Measurements from ENCODE around the gene RNF151.
A peak's percentile ranks its signal among the peaks of the same experiment; 100 is the strongest.

Gene RNF151

GRCh38 chr16:1978476-1979120 is 11.9 kb downstream of the RNF151 start:
- DNase-seq, result no peak

GRCh38 chr16:1979271-1980029 is 12.8 kb downstream of the RNF151 start:
- no peak for DNase-seq

GRCh38 chr16:1980030-1980769 is 13.5 kb downstream of the RNF151 start:
- peak; percentile 55 for DNase-seq

DNA sequence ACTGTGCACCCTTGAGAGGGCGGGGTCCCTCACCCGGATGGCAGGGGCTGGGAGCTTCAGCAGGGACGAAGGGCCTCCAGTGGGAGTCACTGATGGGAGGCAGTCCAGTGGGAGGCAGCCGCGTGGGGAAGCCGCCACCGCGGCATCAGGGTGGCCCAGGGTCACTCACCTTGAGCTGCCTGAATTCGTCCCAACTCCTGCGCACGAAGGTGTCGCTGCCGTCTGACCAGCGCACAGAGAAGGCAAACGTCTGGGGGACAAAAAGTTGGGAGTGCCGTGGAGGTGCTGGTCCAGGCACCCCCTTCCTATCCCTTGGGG is 14.1 kb downstream of the RNF151 start:
- no peak for DNase-seq

GRCh38 chr16:1981398-1981836 is 14.8 kb downstream of the RNF151 start, which contains the start of gene NOXO1:
NOXO1 (minus strand) TSS chr16:1981469; CDS start chr16:1981179, 290 bp downstream.
- DNase-seq, result no peak

- no peak for DNase-seq
These were observed 15.4 kb downstream of the RNF151 start for GRCh38 chr16:1982013-1982433.

DNA sequence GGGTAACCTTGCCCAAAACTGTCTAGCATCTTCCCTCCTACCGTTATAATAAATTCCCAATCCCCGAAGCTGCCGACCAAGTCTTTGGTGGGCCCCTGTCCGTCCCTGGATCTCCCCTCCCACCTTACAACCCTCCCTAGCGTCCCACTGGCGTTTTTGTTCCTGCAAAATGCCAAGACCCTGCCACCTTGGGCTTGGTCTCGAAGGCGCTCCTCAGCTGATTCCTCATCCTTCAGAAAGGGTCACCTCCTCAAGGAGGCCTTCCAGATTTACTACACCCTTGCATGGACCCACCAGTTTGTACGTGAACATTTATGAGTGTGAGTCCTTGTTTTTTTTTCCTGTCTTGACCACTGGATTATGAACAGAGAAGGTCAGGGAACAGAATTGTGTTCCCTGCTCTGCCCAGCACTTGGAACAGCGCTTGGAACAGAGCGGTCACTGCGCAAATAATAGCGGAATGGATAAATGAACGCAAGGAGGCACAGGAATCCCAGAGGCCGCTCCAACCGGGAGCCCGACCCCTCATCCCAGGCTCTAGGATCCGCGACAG is 16.4 kb downstream of the RNF151 start:
- DNase-seq, result no peak

DNA sequence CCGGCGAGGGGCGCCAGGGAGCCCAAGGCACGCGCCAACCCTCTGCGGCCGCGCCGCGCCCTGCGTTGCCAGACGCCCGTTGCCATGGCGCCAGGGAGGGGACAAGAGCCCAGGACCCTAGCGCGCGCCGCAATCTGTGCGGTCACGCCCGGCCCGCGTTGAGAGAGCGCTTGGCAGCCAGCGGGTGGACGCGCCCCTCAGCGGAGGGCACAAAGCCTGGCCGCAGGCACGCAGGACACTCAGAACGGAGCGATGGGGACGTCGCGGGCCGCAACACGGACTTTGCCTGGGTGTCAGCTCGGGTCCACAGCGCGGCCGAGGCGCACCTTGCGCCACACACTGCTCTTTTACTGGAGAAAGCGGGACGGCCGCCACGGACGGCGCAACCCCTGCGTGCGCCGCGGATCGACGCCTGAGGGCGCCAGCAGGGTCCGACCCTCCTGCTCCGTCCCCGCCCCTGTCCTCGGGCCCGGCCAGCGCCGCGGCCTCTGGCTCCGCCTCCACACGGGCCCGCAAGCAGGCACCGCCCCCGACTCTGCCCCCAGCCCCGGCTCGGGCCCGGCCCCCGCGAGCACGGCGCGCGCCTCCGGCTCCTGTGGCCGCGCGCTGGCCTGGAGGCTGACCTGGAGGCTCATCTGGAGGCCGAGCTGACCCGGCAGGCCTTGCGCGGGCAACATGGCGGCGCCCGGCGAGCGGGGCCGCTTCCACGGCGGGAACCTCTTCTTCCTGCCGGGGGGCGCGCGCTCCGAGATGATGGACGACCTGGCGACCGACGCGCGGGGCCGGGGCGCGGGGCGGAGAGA is 17.1 kb downstream of the RNF151 start, which contains the start of gene GFER:
Gene GFER (plus strand): TSS at position 650 of the 803 bp plus-strand sequence. CDS start 26 bp downstream, at position 676.
- peak; percentile 94 for DNase-seq

GRCh38 chr16:1984347-1985225 is 17.9 kb downstream of the RNF151 start:
- DNase-seq, result no peak

DNA sequence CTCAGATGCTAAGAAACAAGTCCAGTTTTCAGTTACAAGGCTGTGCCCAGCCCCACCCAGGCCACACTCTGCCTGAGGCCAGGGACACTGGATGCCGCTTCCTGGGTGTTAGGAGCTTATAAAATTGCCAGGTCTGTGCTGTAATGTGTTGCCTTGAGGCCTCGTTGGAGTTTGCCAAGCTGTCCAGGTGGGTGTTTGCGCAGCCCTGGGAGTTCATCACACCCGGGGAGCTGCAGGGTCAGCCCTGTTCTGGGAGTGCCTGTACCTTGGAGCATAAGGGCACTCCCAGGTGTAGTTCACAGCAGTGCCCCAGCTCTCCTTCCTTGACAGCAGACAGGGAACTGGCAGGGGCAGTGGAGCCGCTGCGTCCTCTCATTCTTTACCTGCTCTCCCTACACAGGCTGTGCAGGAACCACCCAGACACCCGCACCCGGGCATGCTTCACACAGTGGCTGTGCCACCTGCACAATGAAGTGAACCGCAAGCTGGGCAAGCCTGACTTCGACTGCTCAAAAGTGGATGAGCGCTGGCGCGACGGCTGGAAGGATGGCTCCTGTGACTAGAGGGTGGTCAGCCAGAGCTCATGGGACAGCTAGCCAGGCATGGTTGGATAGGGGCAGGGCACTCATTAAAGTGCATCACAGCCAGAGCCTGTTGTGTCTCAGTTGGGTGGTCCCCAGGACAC is 19.0 kb downstream of the RNF151 start:
- DNase-seq, result no peak

- DNase-seq, result no peak
These were observed 20.5 kb downstream of the RNF151 start for GRCh38 chr16:1987198-1987597.

DNA sequence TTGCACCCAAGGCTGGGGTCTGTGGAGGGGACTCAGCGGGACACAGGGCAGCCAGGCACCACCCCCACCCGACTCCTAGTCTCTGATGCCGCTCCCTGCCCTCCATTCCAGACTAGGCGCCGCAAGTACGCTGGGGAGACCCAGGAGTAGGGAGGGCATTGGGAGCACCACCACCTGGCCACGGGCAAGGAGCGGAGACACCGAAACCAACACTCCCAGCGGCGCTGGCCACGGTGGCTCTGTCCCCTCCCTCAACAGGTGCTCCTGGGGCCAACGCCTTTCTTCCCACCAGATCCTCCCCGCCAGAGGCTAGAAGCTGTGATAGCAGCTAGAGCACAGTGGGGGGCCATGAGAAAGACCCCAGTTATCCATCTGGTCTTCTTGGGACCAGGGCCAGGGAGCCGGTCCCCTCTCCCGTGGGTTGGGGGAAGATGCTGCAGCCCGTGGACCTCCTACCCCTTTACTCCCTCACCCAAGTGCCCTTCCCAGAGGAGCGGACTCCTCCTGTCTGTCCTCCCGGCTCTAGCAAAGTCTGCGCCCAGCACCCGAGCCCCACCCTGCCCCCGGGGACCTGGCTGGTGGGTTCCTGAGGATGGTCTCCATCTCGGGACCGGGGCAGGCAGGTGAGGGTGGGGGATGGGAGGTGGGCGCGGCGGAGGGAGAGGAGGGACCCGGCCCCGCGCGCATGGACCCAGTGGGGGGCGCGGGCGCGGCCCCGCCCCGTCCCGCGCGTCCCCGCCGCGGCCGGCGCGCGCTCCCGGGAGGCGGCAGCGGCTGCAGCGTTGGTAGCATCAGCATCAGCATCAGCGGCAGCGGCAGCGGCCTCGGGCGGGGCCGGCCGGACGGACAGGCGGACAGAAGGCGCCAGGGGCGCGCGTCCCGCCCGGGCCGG is 22.8 kb downstream of the RNF151 start, which contains the start of gene SYNGR3:
Gene SYNGR3 (plus strand): TSS at position 762 of the 892 bp plus-strand sequence. CDS start 133 bp downstream, outside the sequence.
- DNase-seq, result no peak

DNA sequence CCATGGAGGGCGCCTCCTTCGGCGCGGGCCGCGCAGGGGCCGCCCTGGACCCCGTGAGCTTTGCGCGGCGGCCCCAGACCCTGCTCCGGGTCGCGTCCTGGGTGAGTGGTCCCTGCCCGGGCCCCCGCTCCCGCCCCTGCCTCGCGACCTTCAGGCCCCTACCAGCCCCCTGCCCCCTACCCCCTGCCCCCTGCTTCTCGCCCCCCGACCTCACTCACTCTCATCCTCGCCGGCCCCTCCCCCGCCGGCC is 23.4 kb downstream of the RNF151 start:
- DNase-seq, result no peak

DNA sequence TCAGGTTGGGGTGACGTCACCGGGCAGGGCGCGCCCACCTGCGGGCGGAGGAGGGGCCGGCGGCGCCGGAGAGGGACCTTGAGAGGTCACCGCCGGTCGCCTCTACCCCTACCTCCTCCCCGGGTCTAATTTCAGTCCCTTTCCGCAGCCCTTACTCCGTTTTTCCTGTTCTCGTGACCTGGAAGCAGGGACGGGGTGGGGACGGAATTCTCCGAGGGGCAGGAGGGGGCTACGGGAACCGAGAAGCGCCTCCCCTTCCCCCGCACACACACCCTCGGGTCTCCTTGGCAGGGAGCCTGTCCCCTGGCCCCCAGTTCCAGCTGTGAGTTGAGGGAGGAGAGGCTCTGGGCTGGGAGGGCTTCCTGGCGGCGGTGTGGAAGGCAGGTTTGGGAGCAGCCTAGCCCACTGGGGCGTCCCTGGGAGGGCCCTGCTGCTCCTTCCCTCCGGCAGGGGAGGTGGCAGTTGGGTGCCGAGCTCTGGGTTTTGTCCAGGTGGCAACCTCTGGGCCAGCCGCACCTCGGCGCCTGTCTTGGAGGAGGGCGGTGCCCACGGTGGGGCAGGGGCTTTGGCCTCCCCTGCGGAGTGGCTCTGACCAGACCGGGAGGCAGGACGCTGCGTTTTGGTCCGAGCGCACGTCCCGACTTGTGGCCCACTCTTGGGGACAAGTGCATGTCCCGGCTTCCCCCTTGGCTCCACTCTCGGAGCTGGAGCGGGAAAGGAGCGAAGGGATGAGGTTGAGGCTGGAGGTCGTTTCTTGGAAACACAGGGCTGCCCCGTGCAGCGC is 23.9 kb downstream of the RNF151 start:
- no peak for DNase-seq

DNA sequence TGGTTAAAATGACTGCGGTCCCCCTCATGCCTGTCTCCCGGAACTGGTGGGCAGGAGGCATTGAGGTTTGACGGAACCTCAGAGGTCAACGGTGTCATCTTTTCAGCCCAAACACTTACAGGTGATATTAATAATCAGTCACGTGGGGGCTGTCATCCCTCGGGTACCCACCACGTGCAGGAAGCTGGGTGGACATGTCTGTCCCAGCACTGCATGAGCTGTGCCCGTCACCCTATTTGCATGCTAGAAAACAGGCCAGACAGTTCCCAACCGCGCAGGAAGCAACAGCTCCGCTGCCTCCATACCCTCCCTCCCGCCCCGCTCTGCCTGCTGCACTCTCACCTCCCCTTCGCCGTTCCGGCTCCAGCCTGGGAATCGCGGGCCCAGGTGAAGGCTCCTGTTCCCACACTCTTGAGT is 24.5 kb downstream of the RNF151 start:
- DNase-seq, result peak; percentile 40

- no peak for DNase-seq
These were observed 24.9 kb downstream of the RNF151 start for GRCh38 chr16:1991588-1991947.

GRCh38 chr16:1991948-1992703 is 25.5 kb downstream of the RNF151 start:
- DNase-seq, result peak; percentile 97

DNA sequence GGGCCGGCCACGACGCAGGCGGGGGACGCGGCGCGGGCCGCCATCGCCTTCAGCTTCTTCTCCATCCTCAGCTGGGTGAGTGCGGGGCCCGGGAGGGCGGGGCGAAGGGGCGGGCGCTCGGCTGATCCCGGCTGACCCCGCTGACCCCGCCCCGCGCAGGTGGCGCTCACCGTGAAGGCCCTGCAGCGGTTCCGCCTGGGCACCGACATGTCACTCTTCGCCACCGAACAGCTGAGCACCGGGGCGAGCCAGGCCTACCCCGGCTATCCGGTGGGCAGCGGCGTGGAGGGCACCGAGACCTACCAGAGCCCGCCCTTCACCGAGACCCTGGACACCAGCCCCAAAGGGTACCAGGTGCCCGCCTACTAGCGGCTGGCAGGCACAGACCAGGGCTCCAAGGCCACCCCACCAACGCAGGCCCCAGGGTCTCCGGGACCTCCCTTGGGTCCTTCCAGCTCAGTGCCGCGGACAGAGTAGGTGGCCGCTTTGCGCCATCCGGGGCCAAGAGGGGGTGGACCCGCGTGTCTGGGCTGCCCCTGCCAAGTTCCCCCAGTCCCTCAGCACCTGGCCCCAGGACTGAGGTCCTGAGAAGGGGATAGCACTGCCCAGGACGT is 26.2 kb downstream of the RNF151 start:
- no peak for DNase-seq

Measured in hematopoietic multipotent progenitor cell treated with erythropoietin and hydrocortisone succinate and interleukin-3 and kit ligand, for 4 days (in vitro differentiated cells).